GM18907 (cell line): Measurements from ENCODE around the gene GPX2.
A peak's percentile ranks its signal among the peaks of the same experiment; 100 is the strongest.
"Not testable (repeated sequence)": the region's sequence is repeated elsewhere in the genome, so short reads cannot be mapped to it uniquely, and the experiment has no call there.

ENCODE experiments used
- ATAC-seq: cut with Tn5 transposase; IDR thresholded peaks from one replicate; pipeline ENCODE4 v1.9.1; 2021; ENCODE audit warnings: mild to moderate bottlenecking, moderate library complexity; ENCODE audit not compliant: unreplicated experiment

The GPX2 gene

GRCh38 chr14:64915029-64915424 is 27.5 kb downstream of the GPX2 start:
- ATAC-seq: no peak

DNA sequence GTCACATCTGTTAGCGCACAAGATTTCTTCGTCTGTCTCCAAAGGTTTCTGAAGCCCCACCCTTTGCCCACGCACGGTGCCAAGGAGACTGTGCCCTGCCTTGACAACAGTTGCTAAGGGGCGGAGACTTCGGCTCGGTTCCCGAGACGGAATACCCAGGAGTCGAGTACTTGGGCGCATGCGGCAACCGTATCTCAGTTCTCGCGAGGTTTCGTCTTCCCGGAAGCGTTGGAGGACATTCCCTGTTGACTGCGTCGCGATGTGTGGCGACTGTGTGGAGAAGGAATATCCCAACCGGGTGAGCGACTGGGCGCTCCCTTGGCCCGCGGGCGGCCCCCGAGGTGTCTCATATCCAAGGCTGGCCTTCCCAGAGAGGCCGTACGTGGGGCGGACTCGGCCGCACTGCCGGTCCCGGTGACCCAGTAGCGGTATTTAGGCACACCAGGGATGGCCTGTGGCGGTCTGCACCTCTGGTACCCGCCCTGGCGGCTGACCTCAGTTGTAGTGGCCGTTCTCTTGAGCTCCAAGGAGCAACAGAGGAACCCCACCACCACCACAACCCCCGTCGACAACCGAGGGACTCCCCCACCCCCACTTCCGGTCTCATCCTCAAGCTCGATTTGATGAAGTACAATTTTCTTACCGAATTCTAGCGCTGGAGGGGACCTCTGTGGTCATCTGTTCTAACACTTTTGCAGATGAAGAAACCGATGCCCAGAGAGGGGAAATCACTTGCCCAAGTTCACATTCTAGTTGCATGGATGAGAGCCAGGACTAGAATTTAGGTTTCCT is 28.1 kb downstream of the GPX2 start, which contains the start of gene CHURC1:
Gene CHURC1, plus strand, starts transcription at position 219 of the 792 bp plus-strand sequence. Its CDS starts 41 bp downstream, at position 260.
- peak; percentile 98 for ATAC-seq

DNA sequence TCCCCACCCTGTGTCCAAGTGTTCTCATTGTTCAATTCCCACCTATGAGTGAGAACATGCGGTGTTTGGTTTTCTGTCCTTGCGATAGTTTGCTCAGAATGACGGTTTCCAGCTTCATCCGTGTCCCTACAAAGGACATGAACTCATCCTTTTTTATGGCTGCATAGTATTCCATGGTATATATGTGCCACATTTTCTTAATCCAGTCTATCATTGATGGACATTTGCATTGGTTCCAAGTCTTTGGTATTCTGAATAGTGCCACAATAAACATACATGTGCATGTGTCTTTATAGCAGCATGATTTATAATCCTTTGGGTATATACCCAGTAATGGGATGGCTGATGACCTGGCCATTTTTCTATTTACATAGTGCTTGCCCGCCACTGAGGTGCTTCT is 29.1 kb downstream of the GPX2 start:
- not testable (repeated sequence) for ATAC-seq

- ATAC-seq: no peak
Measured at GRCh38 chr14:64912261-64912660, 30.3 kb downstream of the GPX2 start.

GRCh38 chr14:64910847-64911495 is 31.6 kb downstream of the GPX2 start:
- ATAC-seq: no peak

- no peak for ATAC-seq
Measured at GRCh38 chr14:64906022-64906421, 36.5 kb downstream of the GPX2 start.

DNA sequence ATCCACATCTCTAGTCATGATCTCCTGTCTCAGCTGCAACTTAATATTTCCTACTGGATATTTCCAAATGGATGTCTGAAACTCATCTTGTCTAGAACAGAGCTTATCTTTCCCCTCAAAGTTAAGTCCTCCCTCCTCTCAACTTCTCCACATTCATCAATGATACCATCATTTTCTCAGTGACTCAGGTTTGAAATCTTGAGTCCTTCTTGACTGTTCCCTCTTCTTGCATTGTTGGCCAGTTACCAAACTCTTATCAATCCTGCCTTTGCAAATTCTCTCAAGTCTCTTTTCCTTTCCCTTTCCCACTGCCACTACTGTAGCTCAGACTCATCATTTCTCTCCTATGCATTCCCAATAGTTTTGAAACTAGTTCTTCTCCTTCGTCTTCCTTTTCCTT is 42.6 kb downstream of the GPX2 start:
- no peak for ATAC-seq

DNA sequence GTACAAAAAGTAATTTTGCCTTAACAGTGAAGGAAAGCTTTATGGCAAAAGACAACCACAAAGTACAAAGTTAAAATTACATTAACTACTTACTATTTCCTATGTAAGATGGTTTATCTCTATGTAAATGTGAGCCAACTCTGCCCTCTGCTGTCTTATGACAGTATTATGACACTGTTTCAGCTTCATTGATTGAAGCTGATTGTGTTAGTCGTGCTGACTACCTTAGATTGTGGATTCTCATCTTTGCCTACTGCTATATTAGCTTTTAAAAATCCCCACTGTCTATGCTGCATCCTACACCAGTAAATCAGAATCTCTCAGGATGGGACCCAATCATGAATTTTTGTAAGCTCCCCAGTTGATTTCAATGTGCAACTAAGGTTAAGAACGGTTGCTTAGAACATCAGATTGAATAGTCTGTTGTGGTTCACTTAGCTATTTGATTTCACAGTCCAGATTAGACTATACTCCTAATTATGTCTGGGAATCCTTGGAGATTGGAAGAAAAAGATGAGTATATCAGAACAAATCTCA is 50.6 kb downstream of the GPX2 start:
- no peak for ATAC-seq

DNA sequence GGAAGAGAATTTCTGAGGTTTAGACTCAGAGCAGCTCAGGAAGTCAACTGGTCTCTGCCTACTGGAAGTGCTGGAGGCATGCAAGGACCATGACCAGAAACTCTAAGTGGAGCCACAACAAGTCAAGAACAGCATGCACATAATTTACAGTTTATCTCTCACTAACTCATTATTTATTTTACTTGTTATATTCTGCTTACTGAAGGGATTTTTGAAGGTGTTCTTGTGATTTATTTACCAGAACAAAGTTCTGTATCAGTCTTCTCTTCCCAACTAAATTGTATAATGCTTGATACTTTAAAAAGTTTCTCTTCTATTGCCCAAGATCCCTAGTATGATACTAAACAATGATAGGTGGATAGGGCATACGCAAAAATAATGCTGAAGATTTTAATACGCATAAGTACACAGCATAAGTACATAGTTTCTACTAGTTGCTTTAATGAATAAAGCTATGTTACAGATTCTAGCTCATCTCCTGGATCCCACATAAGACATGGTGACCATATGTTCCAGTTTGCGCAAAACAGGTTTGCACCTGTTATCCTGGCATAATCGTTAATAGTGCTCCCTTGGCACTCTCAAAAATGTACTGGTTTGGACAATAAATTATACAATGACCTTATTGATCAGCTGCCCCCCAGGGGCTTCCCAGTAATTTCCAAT is 51.2 kb downstream of the GPX2 start:
- no peak for ATAC-seq

GRCh38 chr14:64889352-64889751 is 53.2 kb downstream of the GPX2 start:
- ATAC-seq: no peak
